SKM-1 treated with dmso at 0.1 percent for 144 hours (cell line): Measurements from ENCODE around the gene TP53TG5.

ENCODE experiments used
- DNase-seq: peaks from one replicate; lab custom pipeline; 2025; ENCODE audit not compliant: unreplicated experiment; lab: John Stamatoyannopoulos, UW

Gene TP53TG5

DNA sequence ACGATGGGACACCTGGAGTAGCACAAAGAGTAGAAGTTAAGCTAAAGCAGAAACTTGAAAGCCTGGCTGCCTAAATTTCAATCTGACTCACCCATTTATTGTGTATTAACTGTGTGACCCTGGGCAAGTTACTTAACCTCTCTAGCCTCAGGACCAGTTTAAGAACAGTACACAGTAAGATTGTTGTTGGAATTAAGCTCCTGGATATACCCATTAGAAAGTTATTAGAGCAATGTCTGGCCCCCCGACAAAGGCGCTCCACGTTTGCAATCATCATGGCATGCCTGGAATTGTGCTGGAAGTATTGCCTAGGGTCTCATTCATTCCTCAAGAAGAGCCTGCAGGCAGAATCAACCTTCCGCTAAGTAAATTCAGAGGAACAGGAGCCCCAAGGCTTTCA, 31.3 kb downstream of the TP53TG5 start:
- no peak for DNase-seq

DNA sequence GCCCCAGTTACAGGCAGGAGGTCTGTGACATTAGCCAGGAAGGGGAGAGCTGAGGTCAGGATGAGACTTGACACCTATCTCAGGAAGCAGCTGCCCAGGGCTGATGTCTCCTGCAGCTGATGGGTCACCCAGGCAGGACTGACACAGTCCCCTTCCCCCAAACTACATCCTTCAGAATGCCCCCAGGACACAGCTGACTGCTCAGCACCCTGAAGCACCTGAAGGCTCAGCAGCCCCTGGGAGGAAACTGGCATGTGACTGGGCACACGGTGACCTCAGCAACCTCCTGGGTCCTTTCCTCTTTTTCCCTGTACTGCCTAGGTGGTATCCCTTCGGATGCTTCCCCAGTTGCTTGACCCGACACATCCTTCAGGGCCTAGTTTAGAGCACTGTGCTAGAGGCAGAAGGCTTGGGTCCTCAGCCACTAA, 31.8 kb downstream of the TP53TG5 start:
- no peak for DNase-seq

DNA sequence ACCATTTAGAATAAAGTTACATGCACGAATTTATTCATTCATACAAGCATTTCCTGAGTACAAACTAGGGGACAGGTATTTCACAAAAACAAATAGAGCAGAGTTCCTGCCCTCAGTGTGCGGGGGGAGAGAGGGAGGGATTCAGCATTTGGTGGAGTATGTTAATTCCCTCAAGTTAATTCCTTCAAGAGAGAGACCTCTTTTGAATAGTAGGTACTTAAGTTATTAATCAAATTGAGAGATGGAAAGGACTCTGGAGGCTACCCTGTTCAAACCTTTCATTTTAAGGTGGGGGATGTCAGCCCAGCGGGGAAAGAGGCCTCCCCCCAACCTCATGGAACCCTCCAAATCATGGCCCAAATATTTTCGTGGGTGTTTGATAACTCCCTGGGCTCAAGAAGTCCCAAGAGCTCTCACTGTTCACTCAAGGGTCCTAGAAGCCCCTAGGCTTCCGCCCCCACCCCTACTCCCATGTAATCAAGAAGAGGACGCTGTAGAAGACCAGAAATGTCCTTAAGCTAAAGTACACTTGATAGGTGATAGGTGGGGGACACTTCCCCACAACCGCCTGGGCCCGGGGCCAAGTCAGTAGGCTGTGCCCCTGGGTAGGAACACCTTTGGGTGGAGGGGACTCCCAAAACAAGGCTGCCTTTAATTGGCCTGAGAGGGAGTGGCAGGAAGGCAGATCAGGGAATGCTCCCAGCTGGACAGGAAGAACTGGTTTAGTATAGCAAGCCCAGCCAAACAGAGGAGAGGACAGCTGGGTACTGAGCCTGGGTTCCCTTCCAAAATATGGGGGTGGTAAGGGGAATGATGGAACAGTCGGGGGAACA, 32.8 kb downstream of the TP53TG5 start:
- DNase-seq = no peak

DNA sequence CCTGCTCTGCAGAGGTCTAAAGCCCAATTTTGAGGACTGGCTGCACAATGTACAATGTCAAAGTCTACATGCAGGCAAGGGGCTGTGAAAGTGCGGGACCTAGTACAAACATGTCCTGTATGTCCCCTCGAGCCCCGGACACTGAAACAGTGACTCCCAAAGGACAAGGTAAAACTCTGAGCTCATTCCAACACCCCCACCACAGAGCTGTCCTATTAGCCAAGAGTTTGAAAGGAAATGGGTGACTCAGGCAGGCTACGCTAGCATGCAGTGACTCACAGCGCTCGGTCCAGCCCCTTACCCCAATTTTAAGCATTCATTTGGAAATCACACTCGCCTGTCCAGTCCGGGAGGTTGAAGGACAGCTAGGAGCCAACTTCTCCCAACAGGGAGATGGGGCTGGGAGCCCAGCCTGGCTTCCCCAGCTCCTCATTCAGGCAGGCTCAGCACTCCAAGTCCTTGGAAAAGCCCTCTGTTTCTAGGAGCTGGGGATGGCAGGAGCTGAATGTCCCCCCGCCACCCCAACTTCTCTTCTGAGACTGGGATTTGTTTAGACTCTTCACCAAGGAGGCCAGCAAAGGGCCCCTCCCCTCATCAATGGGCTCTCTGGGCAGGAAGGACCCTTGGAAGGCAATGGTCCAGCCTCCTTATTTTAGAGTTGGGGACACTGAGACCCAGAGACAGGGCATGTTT, 33.8 kb downstream of the TP53TG5 start:
- DNase-seq = peak; percentile 45

DNA sequence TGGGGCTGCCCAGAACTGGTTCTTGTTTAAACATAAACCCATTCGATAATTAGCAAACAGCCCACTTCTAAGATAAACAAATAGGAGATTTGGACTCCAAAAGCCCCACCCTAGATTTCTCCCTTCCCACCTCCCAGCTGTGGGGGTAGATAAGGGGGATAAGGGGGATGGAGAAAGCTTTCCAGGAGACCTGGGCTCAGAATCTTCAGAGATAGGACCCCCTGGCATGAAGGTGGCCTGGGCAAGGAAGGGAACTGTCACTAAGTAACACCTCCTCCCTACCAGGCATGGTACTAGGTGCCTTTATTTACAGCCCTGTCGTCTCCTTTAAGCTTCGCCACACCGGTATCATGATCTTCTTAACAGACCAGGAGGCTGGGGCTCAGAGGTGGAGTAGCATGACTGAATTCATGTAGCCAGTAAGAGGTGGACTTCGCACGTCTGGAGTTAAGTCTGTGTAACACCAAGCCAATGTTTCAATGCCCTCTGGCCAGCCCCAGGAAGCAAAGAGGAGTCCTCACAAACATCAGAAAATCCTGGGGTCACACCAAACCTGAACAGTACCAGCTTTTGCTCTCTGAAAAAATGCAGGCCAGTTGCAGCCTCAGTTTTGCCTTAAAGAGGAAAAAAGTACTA, 34.5 kb downstream of the TP53TG5 start:
- DNase-seq = no peak

DNA sequence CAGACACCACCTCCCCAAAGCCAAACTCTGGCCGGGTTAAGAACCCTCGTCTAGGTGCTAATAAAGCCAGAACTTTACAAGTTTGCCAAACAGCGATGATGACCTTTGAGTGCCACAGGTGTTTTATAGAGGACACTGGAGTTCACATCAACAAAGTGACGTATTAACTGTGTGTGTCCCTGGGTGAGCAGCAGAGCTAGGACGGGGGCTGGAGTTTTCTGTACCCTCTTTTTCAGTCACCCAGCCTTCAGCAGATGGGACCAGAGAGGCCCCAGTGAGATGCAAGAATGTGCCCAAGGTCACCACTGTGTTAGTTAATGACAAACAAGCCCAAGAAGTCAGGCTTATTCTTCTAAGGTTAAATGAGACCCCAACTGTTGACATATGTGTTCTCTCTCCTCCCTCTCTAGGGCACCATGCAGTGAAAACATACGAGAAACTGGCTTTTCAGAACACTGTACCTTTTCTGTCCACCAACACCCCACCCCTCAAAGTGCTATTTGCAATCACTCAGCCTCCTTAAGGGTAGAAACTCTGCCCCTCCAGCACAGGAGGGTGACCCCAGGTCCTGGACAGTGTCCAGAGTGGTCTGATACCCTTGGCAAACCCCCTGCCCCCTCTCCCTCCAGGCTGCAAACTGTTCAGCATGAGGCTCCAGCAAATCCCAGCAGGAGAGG, 35.1 kb downstream of the TP53TG5 start:
- no peak for DNase-seq

DNA sequence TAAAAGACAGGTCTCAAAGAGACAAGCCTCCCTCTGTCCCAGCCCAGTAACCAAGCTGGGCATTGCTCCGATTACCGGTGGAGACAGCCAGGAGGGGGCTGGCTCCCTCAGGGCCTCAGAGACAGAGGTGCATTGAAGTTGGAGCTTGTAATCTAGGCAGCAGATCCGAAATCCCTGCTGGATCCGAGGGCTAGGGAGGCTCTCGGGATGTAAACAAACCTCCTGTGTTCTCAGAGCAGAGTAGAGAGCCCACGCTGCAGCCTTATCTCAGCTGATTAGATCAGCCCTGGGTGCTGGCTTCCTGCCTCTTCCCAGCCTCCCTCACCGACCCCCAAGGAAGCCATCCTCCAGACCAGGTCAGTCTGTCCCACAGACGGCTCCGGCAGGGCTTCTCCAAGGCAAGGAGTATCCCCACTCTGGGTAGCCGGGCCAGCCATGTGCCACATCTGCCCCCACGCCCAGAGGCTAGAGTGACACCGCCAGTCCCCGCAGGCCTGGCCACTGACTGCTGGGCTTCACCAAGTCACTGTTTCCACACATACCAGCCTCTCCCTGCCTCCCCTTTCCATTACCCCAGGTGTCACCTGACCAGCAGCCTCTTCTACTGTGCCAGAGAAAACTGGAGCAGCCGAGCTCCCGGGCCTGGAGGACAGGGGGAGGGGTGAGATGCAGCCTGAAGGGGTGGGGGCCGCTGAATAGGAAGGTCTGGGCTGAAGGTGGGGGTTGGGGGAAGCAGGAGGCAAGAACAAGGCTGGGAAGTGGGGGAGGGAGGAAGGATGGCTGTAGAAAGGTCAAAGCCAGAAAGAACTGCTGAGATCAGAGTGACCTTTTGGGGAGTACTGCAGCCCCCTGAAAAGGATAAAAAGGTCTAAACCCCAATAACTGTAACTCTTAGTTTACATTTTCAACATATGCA, 35.9 kb downstream of the TP53TG5 start:
- DNase-seq = no peak

DNA sequence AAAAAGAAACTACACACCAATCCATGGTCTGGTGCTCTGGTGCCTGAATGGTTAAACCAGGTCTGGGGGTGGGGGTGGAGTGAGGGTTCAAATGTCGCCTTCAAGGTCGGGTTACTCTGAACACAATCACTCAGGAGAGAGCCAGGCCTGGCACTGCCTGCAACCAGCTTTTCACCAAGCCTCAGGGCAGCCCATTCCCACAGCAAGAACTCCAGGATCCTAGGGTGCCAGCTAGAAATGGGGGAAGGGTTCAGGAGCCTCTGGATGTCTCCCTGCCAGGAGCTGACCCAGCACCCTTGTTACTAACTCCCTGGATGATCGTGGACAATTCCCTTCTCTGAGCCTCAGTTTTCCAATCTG, 36.6 kb downstream of the TP53TG5 start:
- no peak for DNase-seq

DNA sequence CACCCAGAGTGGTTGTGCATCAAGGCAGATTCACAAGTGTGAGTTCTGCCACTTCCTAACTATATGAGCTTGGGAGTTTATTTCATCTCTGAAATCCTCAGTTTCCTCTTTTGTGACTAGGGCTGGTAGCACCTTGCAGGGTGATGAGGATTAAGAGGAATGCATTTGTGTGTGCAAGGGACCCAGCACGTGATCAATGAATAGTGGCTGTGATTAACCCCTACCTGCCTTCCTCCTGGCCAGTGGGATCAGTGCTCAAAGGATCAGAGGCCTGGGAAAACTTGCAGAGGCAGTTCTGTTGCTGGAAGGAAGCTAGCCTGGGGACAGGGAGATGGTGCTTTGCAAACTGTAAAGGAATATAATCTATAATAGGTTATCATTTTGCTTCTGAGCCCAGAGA, 37.2 kb downstream of the TP53TG5 start:
- no peak for DNase-seq

DNA sequence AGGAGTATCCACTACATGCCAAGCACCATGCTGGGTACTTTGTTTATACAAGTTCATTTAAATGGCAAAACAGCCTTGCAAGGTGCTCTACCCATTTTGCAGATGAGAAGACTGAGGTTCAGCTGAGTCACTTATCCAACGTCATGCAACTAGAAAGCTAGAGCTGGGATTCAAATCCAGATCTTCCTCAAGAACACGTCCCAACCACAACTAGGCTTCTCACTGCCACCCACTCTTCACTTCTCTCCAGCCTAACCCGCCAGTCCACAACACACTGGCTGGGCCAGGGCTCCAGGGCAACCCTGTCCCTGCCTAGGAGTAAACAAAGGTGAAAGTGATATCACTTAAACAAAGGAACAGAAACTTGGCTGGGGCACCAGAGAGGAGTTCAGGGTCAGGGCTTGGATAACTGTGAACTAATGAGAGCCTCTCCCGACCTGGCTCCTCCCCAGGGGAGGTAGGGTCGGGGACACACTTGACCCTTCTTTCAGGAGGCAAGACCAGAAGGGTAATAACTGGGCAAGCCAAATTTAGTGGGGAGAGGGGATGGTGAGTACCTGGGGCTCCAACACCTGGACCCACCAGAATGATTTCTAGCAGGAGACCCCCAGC, 37.8 kb downstream of the TP53TG5 start:
- no peak for DNase-seq

DNA sequence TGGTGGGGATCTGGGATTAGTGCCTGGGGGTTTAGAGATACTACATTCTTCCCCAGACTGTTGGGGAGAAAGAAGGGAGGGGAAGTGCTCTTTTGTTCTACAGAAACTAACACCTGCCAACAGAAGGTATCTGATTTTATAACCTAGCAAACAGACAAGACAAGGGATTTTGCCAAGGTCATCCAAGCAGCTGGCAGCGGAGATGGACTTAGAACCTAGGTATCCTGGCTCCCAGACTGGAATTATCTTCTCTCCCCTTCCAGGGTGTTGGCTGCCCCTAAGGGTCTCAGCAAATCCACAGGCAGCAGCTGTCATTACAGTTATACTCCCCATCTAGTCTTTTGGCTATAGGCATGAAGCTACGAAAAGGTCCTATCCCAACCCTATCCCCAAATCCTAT, 38.3 kb downstream of the TP53TG5 start:
- no peak for DNase-seq

DNA sequence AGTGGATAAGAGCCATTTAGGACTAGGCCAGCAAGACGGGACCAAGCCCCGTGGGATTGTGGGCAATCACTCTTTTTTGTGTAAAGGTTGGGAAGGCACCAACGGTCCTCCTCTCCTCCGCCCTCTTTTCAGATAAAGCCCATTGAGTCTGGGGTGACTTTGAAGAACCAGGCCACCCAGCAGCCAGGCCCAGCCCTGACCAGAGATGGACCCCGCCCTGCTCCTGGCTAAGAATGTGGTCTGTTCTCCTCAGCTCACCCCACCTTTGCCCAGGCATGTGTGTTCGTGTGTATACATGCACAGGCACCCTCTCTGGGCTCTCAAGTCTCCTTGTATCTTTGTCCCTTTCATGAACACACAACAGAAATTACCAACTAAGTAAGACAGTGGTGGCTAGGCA, 39.0 kb downstream of the TP53TG5 start:
- no peak for DNase-seq

DNA sequence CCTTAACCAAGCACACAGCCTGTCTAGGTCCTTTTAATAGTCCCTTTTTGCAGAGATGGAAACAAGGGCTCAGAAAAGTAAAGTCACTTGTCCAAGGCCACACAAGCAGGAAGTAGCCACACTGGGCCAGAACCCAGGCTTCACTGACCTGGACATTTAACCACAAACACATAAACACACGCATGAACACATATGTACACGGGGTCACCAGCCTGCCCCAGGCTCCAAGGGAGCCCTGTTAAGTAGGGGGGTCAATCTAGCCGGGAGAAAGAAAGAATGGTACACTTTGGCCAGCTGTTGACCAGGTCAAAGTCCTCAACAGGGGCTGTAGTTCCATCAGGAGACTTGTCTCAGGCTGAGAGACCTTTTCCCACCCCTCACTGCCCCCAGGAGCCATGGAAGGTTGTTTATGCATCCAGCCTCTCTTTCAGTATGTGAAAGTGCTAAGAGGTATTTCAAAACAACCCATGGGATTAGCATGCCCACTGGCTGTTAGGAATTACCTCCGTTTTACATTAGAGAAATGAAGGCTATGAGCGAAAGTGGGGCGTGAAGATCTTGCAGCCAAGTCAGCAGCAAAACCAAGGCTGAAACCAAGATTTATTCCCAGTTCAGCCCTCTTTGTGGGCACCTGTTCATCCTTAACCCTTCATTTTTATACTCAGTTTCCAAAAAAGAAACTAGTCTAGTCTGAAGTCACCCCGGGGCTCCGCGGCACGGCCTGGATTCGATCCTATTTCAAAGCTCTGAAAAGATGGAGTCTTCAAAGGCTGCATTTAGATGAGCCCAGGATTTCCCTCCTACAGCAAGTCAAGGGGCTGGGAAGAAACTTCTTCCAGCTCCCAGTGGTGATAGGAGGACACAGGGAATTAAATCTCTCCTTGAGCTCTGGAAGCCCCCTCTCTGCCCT, 39.7 kb downstream of the TP53TG5 start:
- DNase-seq = no peak

DNA sequence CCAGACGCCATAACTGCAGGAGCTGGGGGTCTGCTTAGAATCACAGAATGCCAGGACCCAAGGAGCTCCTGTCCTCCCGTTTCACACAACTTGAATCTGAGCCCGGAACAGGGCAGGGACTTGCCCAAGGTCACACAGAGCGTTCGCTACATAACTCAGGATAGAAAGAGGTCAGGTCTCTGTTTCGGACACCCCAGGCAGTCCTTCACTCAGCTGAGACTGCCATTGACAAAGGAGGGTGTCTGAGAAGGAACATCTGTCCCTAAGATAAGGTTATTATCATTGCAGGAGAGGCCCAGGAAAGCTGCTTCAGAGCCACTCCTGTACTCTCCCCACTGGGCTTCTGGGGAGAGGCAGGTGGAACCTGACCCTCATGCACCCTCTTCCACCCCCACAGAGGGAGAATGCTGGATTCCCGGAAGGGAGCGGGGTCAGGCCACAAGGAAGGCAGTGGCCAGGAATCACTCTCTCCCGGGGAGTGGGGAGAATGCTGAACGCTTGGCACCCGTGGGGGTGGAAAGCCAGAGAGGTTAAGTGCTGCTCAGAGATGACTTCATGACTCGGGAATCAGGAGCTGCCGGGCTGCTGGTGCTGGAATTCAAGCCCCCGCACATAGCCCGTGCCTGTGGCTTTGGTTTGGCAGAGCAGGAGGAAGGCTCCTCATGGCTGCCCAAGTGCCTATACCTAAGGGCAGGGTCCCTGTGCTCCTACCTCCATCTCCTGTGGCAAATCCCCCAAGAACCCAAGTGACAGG, 40.6 kb downstream of the TP53TG5 start:
- no peak for DNase-seq

DNA sequence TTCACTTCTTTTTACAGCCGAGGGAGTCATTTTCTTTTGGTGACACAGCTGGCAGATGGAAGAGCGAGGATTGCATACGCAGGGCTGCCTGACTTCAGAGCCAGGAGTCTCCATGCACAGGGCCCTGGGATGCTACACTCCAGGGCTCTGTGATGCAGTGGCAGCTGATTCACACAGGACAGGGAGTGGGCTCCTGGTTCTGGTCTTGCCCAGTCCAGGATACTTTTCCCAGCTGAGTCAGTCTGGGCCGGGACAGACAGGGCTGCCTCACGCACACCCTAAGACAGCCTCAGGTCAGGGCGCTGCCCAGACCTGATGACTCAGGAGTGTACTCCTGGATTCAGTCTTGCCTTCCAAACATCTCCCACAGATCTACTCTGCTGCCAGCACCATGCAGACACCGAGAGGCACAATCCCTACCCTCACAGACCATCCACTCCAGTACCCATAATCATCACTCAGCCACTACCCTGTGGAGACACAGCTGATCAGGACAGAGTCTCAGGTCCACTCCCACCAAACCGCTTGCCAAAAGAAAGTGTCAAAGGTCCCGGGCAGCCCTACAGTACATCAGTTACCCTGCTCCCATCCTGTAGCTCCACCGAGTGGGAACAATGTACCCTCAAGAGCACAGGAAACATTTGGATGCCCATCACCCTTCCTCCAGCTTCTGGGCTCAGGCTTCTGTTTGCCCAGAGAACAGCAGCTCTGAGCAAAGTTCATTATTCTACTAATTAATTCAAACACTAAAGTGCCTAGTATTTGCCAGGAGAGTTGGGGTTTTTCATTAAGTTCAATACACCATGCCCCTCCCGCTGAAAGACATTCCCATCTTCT, 41.4 kb downstream of the TP53TG5 start:
- DNase-seq = no peak

DNA sequence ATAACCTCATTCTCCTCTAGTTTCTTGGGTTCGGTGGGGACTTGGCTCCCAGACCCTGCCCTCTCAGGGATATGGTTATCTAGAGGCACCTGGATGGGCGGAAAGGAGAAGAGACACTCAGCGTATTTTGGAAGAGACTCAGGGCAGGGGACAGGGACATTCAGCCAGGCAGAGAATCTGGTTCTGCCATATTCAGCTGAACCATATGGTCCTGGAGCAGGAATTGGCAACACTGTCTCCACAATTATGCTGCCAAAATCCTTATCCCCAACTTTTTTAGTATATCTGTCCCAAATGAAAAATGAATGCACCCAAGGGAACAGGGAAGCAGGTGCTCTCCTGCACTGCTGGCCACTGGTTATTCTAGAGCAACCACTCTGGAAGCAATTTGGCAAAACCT, 47.6 kb downstream of the TP53TG5 start:
- DNase-seq = no peak

DNA sequence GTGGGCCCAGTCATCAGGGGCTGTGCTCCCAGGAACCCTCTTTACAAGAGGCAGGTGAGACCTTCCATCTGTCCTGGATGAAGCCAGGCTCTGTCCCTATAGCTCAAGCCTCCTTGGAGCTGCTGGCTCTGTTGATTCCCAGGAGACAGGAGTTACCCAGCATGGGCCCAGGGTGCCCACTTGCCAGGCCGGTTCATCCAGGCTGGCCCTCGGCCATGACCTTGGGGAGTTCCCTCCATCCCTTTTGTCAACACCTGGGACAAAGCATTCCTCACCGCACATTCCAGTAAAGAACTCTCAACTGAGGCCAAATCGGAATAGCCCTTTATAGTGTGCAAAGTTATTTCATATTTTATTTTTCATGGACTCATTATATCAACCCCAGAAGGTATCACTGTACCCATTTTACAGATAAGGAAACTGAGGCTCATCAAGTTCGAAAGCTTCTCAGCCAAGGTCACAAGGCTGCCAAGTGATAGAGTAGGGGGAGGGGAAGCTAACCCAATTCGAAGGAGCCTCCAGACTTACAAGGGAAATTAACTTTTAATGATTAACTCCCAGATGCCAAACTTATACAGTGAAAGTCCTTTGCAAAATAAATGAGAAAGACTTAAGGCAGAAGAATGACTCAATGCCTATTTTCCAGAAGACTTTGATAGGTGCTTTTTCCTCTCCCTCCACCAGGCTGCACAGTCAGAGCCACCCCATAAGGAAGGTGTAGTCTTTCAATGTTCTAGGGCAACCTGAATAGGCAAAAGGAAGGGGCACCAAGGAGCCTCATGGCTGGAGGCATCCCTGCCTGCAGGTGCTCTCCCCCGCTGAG, 48.4 kb downstream of the TP53TG5 start:
- DNase-seq = no peak
